Breast epithelium (tissue), 3 donors: ENCODE results near the gene GLT8D2.

Experiments
- CTCF ChIP-seq, 3 donors: fragments of 450-650 bp; IDR thresholded peaks; one replicate each; pipeline ENCODE4 v1.5.1; 2016 to 2017; ENCODE audit warnings: antibody characterized with exemption in 3 of 3, mild to moderate bottlenecking in 3 of 3, moderate library complexity in 3 of 3
- POLR2A ChIP-seq: fragments of 450-650 bp; IDR thresholded peaks from one replicate; pipeline ENCODE4 v1.6.1; 2016; ENCODE audit warnings: antibody characterized with exemption, mild to moderate bottlenecking, moderate library complexity

GRCh38 chr12:103944964-103945363 is 105.0 kb downstream of the GLT8D2 start:
- TF ChIP-seq POLR2A (no peak), CTCF (IDR thresholded peaks at IDR 0.05) (no peak)
